ENCODE data around the gene ADARB1. TPM values are rescaled to one million over a fixed set of nuclear protein-coding genes. Genes with fewer than 3 reads are reported as not detected.

Gene ADARB1
- total RNA-seq, 1 donor from 2014 or later: 17.0 TPM

DNA sequence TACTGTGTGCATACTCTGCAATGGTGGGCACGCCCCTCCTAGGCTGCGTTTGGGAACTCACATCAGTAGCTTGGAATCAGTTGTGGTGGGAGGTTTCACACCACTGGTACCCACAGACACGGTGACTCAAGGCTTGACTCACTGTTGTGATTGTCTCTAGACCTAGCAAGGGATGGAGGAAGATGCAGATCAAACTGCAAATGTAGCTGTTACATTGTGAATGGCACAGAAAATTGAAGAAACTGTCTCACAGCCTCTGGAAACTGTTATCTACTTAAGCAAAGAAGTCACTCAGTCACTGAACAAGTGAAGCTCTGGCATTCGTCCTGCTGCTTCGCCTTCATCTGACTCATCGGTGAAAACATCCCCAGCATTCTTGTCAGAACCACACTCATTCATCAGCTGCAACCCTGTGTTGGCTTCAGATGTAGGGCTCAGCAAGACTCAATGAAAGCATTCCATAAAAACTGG is 153.8 kb downstream of the ADARB1 start:
- peak; percentile 57 for DNase-seq

DNA sequence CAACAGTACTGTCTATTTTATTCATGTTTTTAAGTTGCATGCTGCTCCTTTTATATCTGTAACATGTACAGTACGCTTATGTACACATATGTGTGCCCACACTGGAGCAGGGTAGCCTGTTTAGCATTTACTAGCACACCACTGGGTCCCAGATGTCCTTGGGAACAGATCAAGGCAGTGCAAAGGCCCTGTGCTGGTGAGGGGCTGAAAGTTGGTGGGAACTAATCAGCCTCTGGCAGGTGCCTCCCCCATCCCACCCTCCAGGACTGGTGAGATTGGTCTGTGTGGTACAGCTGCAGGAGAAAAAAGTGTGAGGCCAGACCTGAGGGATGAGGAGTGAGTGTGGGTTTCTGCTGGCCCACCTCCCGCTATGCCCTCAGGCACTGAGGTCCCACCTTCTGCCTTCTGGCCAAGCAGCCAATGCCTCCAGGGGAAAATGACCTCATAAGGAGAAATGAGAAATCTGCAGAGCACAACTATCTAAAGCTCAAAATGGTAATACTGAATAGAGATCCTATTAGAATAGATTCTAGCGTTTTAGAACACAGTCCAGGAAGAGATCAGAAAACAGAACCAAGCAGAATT is 154.4 kb downstream of the ADARB1 start:
- DNase-seq: no peak

DNA sequence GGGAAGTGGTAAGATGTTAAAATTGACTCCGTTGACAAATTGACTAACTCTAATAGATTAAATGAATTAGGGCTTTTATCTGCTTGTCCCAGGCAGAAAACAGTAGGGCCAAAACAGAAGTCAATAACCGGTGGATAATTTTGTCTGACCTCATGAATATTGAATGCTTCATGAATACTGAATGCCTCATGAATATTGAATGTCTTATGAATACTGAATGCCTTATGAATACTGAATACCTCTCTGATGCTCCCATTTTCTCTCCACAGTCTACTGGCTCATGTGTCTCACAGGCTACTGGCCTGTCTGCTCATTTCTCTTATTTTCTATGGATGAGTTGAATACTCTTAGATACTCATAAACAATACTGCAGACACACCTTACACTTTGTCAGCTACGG is 157.3 kb downstream of the ADARB1 start:
- no peak for DNase-seq

DNA sequence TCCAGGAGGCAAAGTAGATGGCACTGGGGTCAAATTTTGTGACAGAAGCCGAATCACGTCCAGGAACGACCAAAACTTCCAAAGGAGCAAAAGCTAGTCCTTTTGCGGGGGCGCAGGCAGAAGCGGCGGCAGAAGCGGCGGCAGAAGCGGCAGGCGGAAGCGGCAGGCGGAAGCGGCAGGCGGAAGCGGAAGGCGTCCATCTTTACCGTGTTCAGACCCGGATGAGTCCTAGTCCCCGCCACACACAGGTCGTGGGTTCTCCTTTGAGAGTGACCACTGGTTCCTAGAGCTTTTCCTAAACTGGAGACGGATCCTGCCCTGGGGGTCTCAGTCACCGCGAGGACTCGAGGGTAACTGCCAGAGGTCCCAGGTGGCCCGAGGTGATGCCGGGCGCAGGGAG is 159.7 kb downstream of the ADARB1 start:
- no peak for DNase-seq

DNA sequence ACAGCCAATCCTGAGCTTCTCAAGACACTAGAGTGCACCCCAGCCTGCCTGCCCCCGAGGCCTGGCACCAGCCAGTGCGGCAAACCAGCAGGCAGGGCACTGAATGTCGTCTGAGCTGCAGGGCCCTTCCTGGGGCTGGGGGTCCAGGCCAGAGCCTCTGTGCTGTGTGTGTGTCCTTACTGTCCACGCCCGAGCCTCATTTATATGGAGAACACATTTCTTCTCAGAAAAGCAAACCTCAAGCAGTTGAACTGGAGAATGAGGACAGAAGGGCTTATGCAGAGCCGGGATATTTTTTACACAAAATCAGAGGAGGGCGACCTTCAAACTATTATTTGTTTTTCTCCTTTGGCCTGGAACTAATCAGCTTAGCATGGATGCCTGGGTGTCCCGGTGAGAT is 160.6 kb downstream of the ADARB1 start:
- DNase-seq: no peak

DNA sequence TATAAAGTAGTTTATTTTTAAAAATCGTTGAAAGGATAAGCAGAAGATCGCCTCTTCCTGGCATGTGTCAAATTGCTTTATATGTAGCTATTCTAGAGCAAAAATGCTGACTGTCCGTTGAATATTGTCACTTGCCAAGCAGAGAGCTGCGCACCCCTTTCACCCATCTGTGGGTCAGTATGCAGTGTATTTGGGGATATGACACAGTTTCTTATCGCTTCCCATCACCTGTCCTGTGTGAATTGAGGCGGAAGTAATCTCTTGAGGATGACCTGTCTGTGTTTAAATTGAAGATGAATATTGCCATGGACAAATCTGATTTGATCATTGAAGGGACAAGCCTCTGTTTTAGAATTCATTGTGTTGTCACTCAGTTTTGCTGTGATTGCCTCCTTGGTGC is 161.1 kb downstream of the ADARB1 start:
- DNase-seq: no peak

DNA sequence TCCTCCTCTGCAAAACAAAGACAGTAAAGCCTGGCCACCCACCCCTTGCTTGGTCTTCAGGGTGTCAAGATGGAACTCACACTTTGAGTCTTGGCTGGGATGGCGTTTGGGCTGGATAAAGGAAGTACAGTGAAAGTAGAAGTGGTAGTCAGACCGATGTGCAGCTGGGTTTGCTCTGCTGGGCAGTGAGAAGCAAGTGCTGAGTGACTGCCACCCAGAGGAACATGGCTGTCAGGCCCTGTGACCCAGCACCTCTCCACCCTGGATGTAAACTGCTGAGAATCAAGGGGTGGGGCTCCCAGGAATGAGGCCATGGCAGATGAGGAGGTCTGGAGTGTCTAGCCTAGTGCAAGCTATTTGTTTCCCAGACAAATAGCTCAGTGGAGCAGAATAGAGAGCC is 162.1 kb downstream of the ADARB1 start:
- DNase-seq: no peak

DNA sequence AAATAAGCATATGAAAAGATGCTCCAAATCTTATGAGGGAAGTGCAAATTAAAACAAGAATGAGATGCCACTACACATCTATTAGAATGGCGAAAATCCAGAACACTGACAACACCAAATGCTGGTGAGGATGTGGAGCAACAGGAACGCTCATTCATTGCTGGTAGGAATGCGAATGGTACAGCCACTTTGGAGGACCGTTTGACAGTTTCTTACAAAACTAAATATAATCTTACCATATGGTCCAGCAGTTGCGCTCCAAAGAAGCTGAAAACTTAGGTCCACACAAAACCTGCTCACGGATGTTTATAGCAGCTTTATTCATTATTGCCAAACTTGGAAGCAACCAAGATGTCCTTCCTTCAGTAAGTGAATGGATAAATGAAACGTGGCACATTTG is 163.0 kb downstream of the ADARB1 start:
- DNase-seq: no peak

DNA sequence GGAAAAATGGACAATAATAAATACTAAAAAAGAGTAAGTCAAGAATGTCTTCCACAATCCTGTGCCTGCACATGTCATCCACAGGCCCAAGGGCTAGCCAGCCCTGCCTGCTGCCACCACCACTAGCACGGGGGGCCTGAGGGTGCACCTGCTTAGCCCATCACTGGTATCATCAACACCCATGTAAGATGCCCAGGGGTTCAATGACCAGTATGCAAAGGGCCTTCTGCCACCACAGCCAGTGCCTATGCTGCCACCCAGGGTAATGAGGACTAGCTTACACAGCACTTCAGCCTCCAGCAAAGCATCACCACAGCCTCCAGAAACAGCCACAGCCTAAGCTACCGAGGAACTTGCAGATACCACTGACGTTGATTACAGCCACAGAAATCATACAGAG is 167.0 kb downstream of the ADARB1 start:
- DNase-seq: no peak

DNA sequence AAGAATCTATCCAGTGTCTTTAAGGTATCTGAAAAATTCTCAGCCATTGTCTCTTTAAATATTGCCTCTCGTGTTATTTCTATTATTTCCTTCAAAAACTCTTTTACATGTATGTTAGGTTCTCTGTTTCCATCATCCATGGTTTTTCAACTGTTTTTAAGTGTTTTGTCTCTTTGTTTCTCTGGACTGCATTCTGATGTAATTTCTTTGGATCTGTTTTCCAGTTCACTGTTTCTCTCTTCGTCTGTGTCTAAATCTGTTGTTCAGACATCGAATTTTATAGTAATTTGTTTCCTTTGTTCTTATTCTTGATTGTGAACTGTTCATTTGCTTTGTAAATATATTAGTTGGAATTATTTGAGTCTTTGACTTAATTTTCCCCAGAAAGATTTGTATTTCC is 169.2 kb downstream of the ADARB1 start:
- no peak for DNase-seq

DNA sequence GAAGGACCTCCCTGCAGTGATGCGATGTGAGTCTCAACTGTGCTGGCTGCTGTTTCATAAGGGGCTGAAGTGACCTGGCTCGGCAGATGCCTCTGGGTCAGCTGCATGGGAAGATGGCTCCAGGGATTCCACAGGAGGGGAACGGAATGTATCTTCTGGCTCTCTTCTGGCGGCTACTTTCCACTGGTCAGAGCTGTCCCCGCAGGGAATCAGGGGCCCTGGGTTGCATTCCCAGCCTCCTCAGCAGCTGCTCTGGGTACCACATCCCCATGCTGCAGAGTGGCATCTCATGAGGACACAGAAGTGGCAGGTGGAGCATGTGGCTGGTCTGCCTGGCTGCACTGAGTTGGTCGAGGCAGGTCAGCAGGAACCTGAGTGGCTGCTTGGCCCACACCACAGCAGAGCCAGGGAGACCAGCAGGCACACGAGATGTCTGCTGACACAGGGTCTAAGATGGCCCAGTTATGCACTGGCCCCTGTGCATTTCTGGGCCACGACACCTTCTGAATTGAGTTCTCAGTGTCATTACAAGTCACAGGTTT is 170.5 kb downstream of the ADARB1 start:
- no peak for DNase-seq

DNA sequence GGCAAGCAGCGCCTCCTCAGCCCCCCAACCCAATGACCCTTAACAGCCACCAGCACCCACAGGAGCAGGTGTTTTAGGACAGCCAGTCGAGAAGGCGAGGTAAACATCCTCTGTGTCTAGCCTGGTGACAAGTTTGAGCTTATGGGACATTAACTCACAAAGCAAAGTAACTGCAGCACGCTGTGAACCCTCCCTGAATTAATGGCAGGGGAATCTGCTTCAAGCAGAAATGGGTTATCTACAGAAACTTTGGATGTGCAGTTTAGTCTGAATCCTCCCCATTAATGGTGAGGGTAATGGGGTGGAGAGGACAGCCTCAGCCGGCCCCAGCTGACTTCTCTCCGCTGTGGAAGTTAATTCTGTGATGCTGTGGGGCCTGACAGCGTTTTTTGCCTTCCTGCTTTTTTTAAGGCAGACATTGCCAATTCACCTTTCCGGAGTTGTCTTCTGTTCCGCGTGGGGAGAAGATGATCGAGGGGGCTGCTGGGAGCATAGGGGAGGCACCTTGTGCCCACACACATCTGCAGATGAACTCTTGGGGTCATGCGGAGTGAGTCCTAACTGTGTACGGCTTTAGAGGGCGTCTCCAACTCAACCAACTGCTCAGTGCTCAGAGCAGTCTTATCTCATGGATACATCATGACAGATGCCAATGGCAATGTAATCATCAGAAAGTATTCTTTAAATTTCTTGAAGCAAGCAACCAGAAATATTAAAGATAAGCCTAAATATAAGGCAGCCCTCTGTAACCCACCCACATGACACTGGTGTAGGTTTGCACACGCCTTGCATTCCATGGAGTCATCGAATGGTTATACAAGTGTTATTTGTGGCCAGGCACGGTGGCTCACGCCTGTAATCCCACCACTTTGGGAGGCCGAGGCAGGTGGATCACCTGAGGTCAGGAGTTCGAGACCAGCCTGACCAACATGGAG is 172.3 kb downstream of the ADARB1 start:
- DNase-seq: no peak

DNA sequence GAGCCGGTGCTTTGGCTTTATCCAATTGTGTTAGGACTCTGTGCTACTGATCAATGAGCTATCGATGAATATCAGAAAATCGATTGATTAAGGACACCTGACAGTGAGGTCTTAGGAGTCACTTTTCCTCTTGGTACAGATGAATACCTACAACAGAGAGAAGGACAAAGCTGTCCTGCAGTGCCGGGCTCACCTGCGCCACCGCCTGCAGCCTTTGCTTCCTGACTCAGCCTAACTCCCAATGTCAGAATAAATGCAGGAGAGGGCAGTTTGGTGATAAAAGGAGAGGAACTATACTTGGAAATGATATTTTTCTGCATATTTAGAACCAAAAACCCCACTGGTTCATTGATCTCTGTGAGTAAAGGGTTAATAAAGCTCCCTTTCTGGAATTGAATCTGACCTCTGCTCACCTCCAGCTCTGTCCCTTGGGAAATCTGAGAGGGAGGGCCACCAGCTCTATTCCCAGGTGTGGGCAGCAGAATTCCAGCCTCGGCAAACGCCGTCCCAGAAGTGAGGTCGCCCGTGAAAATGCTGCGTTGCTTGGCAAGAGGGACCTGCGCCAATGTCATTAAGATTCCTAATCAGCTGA is 174.0 kb downstream of the ADARB1 start:
- DNase-seq: no peak

DNA sequence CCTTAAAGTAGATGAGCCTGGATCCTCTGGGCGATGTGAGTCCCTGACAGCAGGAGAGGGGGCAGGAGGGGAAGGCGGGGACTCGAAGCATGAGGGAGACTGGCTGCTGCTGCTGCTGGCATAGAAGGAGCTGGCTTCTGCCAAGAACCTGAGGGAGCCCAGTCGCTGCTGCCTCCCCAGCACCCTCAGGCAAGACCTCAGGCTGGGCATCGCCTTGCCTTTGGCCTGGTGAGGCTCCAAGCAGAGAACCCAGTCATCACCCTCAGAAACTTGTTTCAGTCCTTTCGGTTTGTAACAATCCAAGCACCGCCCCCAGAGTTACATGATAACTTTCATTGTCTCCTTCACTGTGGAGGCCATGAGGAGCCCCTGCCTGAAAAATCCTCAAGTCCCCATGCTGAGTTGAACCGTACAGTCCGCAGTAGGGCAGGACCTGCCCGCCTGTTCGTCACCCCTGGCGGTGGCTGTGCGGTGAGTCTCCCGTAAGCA is 174.6 kb downstream of the ADARB1 start:
- DNase-seq: no peak

DNA sequence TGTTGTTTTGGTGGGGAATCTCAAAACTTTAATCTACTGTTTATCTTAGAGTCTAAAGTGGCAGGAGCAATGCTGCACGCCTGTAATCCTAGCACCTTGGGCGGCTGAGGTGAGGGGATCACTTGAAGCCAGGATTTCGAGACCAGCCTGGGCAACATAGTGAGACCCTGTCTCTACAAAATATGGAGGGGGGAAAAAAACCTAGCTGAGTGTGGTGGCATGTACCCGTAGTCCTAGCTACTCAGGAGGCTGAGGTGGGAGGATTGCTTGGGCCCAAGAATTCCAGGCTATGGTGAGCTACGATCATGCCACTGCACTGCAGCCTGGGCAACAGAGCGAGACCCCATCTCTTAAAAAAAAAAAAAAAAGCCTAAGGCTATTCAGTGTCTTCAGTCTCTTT is 175.2 kb downstream of the ADARB1 start:
- DNase-seq: no peak

DNA sequence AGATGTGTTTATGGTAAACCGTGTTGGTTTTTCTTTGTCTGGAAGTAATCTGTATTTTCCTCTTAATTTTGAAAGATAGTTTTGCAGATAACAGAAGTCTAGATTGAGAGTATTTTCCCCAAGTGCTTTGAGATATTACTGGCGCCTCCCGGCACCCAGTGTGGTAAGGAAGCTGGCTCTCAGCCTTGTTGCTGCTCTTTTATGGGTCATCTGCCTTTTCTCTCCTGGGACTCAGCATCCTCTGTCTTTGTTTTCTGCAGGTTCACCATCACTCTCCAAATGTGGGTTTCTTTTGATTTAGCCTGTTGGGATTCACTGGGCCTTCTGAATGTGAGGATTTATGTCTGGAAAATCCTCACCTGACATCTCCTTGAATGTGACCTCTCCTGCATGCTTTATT is 175.9 kb downstream of the ADARB1 start:
- no peak for DNase-seq

DNA sequence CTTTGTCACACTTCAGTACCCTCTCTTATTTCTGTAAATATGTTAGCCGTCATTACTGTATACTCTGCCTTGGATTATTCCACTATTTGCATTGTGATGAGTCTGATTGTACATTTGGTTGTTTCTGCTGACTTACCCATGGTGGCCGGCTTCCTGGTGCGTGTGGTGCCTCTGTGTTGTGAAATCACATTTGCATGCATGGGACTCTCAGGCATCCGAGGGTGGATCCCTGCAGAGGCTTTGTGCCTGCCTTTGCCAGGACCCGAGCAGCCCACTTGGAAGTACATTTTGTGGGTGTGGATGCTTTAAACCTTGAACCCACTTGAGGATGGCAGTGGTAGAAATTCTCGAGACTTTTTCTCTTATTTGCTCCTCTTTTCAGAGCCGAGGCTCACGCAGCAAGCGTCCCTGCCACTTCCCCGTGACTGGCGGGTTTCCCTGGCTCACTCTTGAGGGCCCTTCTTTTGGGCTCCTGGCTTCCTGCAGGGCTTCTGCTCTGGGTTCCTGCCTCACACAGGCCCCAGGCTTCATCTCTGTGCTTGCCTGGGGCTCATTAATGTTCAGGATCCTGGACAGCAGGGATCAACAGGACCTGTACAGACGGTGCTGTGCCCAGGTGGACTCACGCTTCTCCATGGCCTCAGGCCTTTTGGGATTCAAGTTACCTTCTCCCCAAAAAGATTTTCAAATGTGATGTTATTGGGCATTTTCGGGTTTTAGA is 176.7 kb downstream of the ADARB1 start:
- no peak for DNase-seq

DNA sequence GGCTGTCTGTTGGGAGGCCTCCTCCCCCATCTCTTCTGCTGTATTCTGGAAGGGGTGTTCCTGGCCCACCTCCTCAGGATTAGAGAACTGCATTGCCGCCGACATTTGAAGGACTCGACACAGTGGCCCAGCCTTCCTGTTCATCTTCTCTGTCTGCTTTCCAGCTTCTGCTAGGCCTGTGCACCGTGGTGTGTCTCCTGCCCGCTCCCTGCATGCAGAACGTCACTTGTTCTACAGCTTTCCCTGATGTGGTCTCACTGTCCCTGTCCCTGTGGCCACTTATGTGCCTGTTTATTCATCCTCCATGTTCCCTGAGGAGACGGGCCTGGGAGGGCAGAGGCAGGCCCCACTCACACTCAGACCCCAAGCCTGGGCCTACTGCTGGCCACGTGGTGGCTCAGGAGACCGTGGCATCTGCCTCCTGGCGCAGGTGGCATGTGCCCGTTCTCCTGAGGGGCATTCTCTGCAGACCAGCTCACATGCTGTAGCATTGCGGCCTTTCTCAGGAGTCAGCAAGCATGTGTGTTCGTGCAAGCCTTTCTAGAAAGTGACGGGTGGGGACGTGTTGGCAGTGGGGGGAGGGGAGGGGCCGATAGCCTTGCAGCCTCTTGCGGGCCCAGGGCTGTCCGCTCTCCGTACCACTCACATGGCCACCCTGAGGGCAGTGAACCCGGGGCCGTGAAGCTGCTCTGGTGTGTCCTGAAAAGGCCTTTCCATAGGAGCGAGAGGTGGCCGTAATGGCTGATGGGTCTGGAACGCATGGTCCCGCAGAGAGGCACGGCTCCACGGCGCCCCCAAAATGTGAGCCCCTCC is 177.5 kb downstream of the ADARB1 start:
- no peak for DNase-seq

DNA sequence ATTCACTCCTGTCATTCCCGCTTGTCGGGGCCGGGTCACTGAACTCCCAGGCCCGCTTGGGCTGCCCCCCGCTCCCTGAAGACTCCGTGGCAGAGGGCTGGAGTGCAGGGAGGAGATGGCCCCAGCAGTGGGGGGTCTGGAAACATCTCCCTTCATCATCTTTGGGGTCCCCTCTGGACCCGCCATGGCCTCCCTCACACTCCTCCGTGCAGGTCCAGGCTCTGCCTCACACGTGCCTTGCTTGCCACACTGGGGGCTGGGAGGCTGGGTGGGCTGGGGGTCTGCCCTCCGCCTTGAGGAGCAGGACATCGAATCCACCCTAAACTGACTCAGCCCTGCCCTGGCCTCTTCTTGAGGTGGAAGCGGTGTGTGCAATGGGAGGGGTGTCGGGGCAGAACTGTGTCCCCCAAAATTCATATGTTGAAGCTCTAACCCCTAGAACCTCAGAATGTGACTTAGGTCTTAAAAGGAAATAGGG is 178.1 kb downstream of the ADARB1 start:
- no peak for DNase-seq

DNA sequence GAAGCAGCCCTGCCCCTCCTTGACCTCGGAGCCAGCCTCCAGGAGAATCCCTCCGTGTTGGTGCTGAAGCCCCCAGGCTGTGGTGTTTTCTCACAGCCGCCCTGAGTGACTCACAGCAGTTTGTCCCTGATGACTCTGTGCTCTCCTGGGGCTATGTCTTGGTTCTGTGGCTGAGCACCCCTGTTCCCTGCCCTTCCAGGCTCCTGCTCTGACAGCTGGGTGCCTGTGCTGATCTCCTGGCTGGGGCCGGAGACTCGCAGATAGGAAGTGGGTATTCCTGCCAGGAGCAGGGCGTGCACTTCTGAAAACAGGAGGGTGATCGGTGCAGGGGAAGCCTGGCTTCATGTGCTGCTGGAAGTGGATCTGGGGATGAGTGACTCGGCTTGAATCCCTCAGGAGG is 178.8 kb downstream of the ADARB1 start:
- DNase-seq: no peak
